Fibroblast of mammary gland (primary cell): Measurements from ENCODE around the gene CDH4.

Experiments used
- DNase-seq: peaks from one replicate; pipeline ENCODE4 v3.0.0-alpha.2; 2010; ENCODE audit warnings: low read depth
- H3K4me3 ChIP-seq: 2 replicates; pipeline ENCODE4 v1.5.1; 2011; ENCODE audit warnings: low read depth, mild to moderate bottlenecking, low read length, moderate library complexity; ENCODE audit not compliant: control insufficient read depth
- CTCF ChIP-seq: conservative IDR thresholded peaks from 2 replicates; pipeline ENCODE4 v1.5.1; 2011; ENCODE audit warnings: low read depth, low read length, inconsistent platforms; ENCODE audit not compliant: control insufficient read depth, insufficient read depth

CDH4 gene

GRCh38 chr20:61737812-61738443 is 485.9 kb downstream of the CDH4 start:
- no peak overlapping the region for H3K4me3 ChIP-seq
- TF ChIP-seq CTCF, result no peak
- no peak for DNase-seq

GRCh38 chr20:61738601-61739069 is 486.6 kb downstream of the CDH4 start:
- no peak for TF ChIP-seq CTCF
- no peak overlapping the region for H3K4me3 ChIP-seq

GRCh38 chr20:61739086-61739831 is 487.2 kb downstream of the CDH4 start:
- TF ChIP-seq CTCF, result no peak
- no peak for DNase-seq
- H3K4me3 ChIP-seq, result no peak overlapping the region

More at GRCh38 chr20:61738601-61739069, 486.6 kb downstream of the CDH4 start:
- DNase-seq, result no peak

- DNase-seq, result no peak
- H3K4me3 ChIP-seq, result no peak overlapping the region
- TF ChIP-seq CTCF, result no peak
Observed at GRCh38 chr20:61739832-61740118, 487.7 kb downstream of the CDH4 start.

- TF ChIP-seq CTCF, result no peak
- no peak overlapping the region for H3K4me3 ChIP-seq
- no peak for DNase-seq
Observed at GRCh38 chr20:61742097-61742825, 490.2 kb downstream of the CDH4 start.

GRCh38 chr20:61743606-61744005 is 491.5 kb downstream of the CDH4 start:
- DNase-seq, result no peak
- no peak overlapping the region for H3K4me3 ChIP-seq
- TF ChIP-seq CTCF, result no peak
